HTR-8/SVneo (cell line): ENCODE data around the gene FUNDC2.
"Not testable (repeated sequence)": the region's sequence is repeated elsewhere in the genome, so short reads cannot be mapped to it uniquely, and the experiment has no call there.

Source experiments
- DNase-seq: peaks from one replicate; pipeline ENCODE4 v3.0.0; 2011; ENCODE audit warnings: low spot score, mixed read lengths; ENCODE audit not compliant: insufficient read length
- FAIRE-seq: peaks from 2 replicates; lab custom pipeline; 2011; peaks lifted over from hg19 to GRCh38; lab: Jason Lieb, UNC

The FUNDC2 gene, protein sequence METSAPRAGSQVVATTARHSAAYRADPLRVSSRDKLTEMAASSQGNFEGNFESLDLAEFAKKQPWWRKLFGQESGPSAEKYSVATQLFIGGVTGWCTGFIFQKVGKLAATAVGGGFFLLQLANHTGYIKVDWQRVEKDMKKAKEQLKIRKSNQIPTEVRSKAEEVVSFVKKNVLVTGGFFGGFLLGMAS

DNA sequence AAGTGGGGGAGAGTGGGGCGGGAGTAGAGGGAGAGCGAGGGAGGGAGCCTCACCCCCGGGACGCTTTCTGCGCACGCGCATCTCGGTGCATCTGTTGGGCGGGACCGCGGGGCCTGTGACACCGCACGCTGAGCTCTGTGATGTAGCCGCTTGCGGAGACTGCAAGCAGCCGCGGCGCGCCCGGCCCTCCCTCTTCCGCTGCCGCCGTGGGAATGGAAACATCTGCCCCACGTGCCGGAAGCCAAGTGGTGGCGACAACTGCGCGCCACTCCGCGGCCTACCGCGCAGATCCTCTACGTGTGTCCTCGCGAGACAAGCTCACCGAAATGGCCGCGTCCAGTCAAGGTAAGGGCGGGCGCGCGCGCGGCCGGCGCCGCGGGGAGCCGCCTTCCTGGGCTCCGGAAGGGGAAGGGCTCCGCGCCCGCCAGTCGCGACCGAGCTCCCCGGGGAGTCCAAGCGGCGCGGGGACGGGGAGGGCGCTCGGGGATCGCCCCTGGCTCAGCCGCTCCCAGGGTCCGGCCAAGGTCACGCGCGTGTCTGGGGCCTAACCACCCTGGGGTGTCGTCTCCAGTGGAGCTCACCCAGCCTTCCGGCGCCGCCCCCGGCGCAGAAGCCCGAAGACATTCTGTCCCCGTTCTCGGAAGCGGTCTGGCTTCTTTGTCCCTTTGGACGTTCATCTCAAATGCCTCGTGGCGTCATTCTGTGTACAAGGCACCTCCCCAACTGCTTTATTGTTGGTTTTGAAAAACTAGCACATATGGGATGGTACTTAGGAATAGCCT, at the start of gene FUNDC2:
TSS of gene FUNDC2 (plus strand) at position 118 of the 782 bp plus-strand sequence. CDS start at position 213, 95 bp downstream.
- FAIRE-seq: peak; percentile 77
- peak; percentile 5 for DNase-seq

DNA sequence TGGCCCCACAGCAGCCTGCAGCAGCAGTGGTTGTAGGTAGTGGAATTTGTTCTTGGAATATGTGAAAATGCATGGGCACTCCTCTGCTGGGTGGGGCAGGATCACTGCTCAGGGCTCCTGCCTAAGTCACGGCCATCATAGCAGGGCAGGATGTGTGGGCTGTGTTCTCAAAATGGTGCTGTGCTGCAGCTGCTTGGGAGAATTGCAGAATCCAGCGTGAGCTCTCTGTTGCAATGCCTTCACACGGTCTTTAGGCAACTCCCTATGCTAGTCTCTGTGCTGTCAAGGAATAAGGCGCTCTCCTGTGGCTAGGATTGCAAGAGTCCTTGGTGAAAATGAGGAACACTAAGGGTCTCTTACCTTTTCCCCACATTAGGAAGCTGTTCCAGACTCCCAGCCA, 47.0 kb upstream of the FUNDC2 start:
- no peak for FAIRE-seq
- no peak for DNase-seq

DNA sequence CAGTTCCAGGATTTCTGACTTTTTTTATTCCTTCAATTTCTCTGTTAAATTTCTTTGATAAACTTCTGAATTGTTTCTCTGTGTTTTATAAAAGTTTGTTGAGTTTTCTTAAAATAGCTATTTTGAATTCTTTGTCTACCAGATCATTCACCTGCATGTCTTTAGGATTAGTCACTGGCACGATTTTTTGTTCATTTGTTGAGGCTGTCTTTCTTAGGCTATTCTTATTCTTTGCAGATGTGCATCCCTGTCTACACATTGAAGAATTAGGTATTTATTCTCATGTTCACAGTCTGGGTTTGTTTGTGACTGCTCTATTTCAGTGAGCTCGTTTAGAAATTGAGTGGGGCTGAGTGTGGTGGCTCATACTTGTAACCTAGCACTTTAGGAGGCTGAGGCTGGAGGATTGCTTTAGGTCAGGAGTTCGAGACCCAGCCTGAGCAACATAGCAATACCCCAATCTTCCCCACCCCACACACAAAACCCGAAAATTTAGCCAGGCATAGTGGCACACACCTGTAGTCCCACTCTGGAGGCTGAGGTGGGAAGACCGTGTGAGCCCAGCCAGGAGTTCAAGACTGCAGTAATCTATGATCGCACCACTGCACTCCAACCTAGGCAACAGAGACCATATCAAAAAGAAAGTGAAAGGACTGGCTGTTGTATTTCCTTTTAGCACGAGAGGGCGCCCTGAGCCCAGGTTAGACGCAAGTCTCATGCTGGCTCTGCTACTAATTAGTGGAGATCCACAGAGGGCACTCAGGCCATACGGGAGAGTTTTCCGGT, 46.1 kb upstream of the FUNDC2 start:
- FAIRE-seq (no peak), DNase-seq (peak; percentile 32)

DNA sequence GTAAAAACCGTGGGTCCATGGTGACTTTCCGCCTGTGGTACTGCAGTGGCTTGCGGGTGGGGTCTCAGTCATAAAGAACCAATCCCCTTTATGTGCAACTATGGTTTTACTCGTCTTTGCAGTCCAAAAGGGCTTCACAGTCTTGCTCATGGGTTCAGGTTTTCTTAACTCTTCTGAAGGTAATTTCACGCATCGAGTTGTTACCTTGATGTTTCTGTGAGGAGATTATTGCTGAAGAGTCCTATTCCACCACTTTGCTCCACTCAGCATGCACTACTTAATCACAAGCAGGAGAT, 45.6 kb upstream of the FUNDC2 start:
- FAIRE-seq (no peak), DNase-seq (no peak)

DNA sequence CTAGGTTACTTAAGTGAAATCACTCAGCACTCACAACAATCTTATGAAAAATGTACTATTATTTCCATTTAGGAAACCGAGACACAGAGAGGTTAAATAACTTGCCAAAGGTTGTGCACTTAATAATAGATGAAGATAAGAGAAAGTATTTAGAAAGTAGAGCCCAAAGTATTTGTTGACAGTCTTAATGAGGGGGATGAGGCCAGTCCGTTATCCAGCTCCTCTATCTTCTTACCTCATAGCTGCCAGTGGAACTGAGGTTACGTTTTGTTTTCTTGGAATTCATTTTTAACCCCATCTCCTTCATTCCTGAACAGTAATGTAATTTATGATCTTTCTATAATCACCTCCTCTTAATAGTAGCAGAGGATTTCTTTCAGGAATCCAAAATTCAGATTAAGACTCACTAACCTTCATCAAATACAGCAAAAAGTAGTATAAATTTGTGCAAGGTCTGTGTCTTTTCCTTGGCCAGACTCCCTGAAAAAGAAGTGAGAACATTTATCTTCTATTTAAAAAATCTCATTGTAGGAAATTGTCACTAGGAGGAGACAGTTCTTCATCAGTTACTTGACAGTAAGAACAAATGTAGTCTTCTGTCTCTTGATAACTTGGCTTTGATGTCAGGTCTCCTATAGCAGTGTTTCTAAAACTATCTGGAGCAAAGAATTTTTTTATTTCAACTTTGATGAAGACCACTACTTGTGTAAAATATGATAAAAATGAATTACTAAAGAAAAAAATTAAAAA, 39.6 kb upstream of the FUNDC2 start:
- FAIRE-seq (no peak), DNase-seq (no peak)

DNA sequence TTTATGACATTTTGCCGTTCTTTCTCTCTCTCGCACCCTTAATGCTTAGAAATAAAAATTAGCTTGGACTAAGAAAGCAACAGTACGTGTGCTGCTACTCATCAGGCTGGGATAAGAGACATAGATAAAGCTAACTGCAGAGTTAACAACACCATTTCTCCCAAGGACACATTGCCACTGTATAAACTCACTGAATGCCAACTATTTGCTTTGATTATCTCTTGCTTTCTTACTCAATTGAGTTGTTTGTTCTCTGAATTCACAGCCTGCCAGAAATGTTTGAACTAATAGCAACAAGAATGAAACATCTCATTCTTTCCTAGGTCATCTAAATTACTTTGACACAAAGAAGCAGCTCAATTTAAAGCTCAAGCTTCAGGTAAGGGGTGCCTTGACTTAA, 38.7 kb upstream of the FUNDC2 start:
- DNase-seq (no peak), FAIRE-seq (no peak)

DNA sequence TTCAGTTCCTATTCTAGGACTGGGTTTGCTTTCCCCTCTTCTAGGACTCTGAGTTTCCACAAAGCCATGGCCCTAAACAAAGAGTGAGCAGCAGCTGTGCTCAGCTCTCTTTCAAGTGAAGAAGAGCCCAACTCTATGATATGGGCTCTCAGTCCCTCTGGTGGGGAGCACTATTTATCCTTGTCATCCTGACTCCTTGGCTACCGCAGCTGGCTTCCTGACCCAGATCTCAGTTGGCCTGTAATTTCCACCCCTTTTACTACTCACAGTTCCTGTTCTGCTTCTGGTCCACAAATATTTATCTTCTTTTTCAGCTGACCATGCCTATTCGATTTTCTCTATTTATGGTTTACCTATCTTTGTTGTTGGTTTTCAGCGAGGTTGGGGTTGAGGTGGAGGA, 37.9 kb upstream of the FUNDC2 start:
- no peak for DNase-seq
- no peak for FAIRE-seq

DNA sequence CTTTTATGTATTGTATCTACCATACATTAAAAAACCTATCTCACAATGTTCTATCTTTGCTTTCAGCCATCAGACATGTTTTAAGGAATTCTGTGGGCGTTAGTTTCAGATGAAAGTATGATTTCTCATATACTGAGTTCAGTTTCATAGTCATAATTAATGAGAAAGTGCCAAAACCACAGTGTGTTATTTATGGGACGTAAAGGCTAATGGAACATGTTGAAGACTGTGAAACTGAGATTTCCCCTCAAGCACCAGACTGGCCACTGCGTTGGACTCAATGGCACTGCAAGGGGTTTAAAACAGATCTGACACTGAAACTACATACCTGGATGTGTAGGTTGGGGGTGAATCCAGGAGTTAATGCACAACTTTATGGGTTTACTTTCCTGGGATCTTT, 36.1 kb upstream of the FUNDC2 start:
- DNase-seq: no peak
- no peak for FAIRE-seq

DNA sequence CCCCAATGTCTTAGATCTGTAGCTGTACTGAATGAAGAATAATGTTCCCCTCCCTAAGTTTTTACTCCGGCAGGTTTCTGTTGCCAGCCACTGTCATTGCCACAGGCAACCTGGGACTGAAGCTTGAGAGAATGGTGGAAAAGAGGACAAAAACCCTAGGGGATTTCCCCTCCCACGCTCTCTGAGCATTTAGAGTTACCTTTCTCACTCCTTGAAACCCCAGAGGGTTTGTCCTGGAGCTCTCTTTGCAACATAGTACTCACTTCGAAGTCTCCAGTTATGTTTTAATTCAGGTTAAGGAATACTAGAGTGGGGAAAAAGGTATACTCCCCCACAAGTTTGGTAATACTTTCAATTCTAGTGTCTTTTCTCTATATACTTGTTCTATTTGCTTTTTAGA, 35.6 kb upstream of the FUNDC2 start:
- DNase-seq: no peak
- FAIRE-seq: no peak

DNA sequence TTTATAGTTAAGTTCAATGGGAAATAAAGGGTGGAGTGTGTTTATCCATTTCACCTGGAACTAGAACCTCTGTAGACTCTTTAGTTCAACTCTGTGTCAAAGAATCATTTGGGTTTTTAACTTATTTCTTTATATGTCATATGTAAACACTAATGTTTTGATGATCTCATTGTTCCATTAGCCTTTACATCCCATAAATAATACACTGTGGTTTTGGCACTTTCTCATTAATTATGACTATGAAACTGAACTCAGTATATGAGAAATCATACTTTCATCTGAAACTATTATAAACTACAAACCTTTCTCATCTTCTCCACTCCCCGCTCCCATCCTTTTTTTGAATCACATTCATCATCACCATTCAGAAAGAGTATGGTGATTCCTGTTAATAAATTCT, 35.2 kb upstream of the FUNDC2 start:
- FAIRE-seq: no peak
- no peak for DNase-seq

DNA sequence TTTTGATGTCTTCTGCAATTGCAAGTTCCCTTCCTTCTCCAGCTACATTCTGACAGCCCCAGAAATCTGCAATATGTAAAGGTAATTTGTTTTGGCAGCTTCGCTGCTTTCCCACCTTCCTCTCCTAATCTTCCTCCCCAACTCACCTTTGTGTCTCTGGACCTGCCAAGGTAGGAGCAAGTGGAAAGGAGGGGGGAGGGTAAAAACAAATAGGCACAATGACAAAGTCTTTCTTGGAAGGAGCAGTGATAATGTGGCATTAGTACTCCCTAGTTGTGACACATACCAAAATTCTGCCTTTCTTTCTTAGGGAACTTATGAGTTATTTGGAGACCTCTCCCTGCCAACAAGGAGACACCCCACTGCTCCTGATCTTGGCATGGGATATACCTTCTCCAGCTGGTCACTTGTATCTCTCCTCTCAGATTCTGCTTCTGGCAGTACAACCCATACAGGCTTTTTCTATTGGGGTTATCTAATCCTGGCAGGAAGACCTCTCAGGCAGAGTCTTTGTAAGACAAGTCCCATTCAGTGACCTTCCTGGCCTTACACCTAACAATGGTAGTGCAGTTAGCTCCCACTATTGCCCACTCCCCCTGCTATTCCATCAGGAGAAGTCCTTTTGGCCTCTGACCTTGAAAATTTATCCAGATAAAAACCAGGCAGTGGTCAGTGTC, 28.3 kb upstream of the FUNDC2 start:
- FAIRE-seq (no peak), DNase-seq (no peak)

DNA sequence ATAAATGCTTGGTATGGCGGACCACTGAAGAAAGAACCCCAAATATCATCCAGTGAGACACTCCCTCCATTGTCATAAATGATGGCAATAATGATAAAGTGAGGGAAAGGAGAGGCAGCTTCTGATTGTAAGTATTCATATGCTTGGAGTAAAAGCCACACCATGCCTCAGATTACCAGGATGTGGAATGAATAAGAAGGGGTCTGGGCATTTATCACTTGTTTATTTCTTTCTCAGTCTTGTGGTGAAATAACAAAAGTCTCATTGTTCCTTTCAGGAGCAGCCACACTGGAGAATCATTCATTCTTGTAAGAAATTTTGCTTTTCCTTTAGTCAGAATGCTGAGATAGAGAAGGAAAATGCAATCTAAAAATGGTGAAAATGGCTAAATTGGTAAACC, 25.8 kb upstream of the FUNDC2 start:
- no peak for FAIRE-seq
- DNase-seq: no peak

DNA sequence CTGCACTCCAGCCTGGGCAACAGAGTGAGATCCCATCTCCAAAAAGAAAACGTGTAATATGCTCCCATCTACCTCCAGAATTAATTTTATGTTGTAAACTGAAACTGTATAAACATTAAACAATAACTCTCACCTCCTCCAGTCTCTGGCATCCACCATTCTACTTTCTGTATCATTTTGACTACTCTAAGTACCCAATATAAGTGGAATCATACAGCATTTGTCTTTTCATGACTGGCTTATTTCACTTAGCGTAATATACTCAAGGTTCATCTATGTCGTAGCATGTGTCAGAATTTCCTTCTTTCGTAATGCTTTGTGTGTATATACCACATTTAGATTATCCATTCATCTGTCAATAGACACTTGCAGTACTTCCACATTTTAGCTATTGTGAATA, 24.8 kb upstream of the FUNDC2 start:
- DNase-seq (no peak), FAIRE-seq (no peak)

DNA sequence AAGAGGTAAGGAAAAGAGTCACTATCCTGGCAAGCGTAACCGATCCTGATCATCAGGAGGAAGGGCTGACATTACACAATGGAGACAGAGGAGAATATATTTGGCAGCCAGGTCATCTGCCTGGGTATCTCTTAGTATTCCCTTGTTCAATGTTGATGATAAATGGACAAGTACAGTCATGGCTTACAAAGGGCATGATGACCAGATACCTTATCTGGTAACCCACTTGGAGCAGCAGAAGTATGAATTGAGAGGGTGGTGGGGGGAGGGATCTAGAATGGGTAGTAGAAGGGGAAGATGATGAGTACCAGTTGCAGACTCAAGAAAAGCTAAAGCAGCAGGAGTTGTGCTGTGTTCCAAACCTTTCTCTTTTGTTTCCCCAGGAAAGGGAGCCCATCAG, 21.5 kb upstream of the FUNDC2 start:
- DNase-seq (no peak), FAIRE-seq (no peak)

DNA sequence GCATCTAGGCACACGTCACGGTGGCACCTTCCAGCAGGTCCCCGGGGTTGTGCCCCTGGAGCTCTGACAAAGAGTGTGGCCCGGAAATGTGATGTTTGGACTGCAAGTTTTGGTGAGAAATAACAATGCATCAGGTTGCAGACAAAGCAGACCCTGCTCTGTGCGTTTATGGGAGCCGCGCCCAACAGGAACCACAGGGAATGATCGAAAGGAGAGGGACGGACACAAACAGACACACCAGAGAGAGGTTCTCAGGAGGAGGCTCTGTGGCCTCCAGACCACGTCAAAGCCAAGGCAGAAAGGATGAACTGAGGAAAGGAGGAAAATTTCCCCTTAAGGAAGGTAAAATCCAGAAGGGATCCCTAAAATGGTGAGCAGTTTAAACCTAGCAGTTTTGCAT, 20.3 kb upstream of the FUNDC2 start:
- not testable (repeated sequence) for FAIRE-seq, DNase-seq

DNA sequence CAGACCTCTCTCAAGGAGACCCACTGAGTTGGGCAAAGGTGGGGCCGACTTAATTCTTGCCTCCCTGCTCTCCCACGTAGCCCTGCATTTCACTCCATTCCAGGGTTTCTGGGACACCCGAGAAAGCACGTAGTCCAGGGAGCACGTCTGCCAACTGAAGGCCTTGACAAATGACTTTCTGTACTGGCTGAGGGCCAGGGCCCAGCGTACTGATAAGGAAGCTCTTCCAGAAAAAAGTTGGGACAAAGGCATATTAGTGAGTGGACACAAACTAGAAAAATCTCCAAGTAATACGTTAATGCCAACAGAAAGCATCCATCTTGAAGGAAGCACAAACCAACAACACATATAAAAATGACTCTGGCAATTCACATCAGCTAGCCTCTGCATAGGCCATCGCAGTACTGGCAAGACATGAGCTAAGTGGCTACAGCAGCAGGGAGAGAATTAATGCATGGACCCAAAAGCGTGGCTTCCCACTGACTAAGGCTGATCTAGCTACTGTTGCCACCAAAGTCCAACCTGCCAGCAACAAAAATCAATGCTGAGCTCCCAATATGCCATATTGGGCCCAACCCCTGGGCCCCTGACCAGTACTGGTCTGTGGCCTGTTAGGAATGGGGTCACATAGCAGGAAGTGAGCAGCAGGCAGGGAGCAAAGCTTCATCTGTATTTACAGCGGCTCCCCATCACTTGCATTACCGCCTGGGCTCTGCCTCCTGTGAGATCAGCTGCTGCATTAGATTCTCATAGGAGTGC, 19.6 kb upstream of the FUNDC2 start:
- not testable (repeated sequence) for FAIRE-seq, DNase-seq

DNA sequence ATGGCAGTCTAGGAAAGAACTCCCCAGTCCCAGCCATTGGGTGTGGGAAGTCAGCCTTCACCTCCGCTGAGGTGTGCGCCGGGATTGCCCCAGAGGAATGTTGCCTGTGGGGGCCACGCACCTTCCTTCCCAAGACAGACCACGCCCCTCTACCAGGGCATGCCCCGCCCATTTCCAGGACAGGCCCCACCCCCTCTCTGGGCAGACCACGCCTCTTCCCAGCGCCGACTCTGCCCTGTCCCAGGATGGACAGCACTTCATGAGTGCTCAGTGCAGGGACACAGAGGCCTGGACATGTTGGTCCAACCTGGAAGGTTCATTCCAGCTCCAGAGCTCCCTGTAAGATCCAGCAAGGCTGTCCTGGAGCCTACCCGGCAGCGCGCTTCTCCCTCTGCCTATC, 18.1 kb upstream of the FUNDC2 start:
- not testable (repeated sequence) for DNase-seq, FAIRE-seq

DNA sequence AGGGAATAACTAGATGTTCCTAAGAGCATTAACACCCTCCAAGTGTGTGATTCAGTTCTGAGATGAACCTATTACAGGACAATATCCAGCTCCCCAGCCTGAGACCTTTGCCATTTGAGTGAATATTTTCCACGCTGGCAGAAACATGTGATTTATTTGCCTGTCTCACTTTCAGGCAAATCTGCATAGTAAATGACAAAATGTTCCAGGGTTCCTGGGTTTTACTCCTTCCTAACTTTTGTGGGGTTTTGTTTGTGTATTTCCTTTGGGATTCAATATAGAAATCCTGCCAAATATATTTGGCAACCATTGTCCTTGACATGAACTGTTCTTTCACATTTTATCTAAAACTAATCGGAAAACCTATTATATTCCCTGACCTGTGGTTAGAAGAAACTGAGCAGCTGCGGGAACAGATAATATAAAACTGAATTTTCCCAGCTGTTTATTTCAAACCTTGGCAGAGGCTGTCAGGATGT, 16.6 kb upstream of the FUNDC2 start:
- FAIRE-seq (no peak), DNase-seq (no peak)

DNA sequence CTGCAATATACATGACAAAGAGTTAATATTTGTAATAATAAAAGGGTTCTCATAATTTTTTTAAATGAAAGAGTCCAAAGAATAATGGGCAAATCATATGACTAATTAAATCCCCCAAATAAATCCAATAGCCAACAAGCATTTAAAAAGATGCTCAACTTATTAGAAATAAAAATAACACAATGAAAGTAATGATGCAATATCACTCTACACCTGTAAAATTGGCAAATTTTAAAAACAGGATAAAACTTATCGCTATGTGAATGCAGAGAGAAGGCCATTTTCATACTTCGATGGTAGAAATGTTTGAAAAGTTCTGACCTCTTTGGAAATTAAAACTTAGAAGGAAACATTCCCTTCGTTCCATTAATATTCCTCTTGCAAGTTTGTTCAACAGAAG, 6.1 kb upstream of the FUNDC2 start:
- FAIRE-seq (no peak), DNase-seq (no peak)
